Measurements from ENCODE around the gene DNASE2.

DNA sequence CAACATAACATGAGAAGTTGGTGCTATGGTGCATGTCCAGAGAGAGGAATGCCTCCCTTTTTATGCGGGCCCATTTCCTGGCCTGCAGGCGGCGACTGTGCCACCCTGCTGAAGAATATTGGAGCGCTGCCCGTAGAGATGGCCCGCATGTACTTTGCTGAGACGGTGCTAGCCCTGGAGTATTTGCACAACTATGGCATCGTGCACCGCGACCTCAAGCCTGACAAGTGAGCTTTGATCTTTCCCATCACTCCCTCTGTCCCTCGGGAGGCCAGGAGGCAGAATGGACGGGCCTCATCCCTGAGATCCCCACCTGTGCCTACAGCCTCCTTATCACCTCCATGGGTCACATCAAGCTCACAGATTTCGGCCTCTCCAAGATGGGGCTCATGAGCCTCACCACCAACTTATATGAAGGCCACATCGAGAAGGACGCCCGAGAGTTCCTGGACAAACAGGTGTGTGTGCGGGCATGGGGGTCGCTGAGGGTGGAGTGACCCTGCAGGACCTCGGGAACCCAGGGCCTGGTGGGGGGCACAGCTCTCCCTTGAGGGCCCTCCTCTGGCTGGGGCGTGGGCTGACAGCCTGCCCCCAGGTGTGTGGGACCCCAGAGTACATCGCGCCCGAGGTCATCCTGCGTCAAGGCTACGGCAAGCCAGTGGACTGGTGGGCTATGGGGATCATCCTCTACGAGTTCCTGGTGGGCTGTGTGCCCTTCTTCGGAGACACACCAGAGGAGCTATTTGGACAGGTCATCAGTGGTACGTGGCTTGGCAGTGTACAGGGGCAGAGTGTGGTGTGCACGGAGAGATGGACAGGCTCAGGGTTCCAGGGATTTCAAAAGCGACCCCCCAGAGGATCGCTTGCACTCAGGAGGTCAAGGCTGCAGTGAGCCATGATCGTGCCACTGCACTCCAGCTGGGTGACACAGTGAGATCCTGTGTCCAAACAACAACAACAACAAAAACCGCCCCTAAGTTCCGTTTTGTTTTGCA, 16.2 kb downstream of the DNASE2 start:
- no peak for TF ChIP-seq POLR2AphosphoS5 (IDR thresholded peaks at IDR 0.05; ENCODE audit: insufficient read depth in 1 of 2, low read depth in 1 of 2)
- TF ChIP-seq, protein P1, sequence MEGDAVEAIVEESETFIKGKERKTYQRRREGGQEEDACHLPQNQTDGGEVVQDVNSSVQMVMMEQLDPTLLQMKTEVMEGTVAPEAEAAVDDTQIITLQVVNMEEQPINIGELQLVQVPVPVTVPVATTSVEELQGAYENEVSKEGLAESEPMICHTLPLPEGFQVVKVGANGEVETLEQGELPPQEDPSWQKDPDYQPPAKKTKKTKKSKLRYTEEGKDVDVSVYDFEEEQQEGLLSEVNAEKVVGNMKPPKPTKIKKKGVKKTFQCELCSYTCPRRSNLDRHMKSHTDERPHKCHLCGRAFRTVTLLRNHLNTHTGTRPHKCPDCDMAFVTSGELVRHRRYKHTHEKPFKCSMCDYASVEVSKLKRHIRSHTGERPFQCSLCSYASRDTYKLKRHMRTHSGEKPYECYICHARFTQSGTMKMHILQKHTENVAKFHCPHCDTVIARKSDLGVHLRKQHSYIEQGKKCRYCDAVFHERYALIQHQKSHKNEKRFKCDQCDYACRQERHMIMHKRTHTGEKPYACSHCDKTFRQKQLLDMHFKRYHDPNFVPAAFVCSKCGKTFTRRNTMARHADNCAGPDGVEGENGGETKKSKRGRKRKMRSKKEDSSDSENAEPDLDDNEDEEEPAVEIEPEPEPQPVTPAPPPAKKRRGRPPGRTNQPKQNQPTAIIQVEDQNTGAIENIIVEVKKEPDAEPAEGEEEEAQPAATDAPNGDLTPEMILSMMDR (IDR thresholded peaks at IDR 0.05), result no peak
- no peak for TF ChIP-seq POLR2A (IDR thresholded peaks at IDR 0.05)

All from vagina (tissue), 2 donors.